ENCODE data around the gene TMEM94. TPM values are rescaled to one million over a fixed set of nuclear protein-coding genes. Genes with fewer than 3 reads are reported as not detected.

Gene TMEM94
- total and polyA plus RNA-seq, 2 of the 8 experiments (the other 6 are each of a cell fraction or from before 2014, with no cell fraction given) = 54.8 to 69.9 TPM

GRCh38 chr17:75492555-75493168, 36.2 kb downstream of the TMEM94 start:
- ChIA-PET CTCF (ENCODE audit: partially characterized antibody) (interaction anchor here (1.0 to 7.3 kb wide), 5 partner anchors 13 to 264 kb away, joined by 3 to 39 read pairs (median 4); partner anchors contain the start of gene SMIM5), POLR2A (ENCODE audit: partially characterized antibody) (interaction anchor here (0.6 to 1.5 kb wide), 3 partner anchors 9 to 619 kb away, joined by 4 to 5 read pairs (median 4); no protein-coding TSS in a partner anchor)
- WGBS, 2 experiments (ENCODE audit: extremely low coverage in 1 of 2, insufficient coverage in 1 of 2, insufficient read length in 1 of 2, insufficient replicate concordance in 2 of 2, low coverage in 1 of 2, low lambda C conversion rate in 2 of 2, missing lambda C conversion rate in 1 of 2) = 90% methylated on average over 23 of the region's 23 CpGs; no CpG with 5 or more reads in 1 of the 2 experiments

More at GRCh38 chr17:75492555-75493168, 36.2 kb downstream of the TMEM94 start:
- H3K56ac ChIP-seq (replicated peaks; ENCODE audit: insufficient read length, low read depth, low read length) = no peak overlapping the region
- H3K14ac ChIP-seq (ENCODE audit: insufficient read length) = no peak overlapping the region
- H3K4ac ChIP-seq (replicated peaks; ENCODE audit: insufficient read length, low read depth, low read length) = no peak overlapping the region
- no peak overlapping the region for H2BK12ac ChIP-seq (ENCODE audit: low read depth, low read length)
- no peak overlapping the region for H3K4me2 ChIP-seq (ENCODE audit: insufficient read depth in 1 of 2, low read depth in 2 of 2, low read length in 2 of 2)
- no peak overlapping the region for H3K27ac ChIP-seq (ENCODE audit: low read depth, low read length)
- H2BK15ac ChIP-seq (ENCODE audit: low read length) = no peak overlapping the region
- no peak for DNase-seq (ENCODE audit: low read depth in 1 of 2, low spot score in 2 of 2)
- no peak overlapping the region for H3K18ac ChIP-seq (ENCODE audit: extremely low read depth, low read length)
- no peak overlapping the region for H4K91ac ChIP-seq (replicated peaks; ENCODE audit: insufficient read length, low read length)
- peaks cover 0 to 8% of the 10 kb centered on the region in 2 experiments for H4K20me1 ChIP-seq (replicated peaks in 1 of 2; ENCODE audit: control insufficient read depth in 1 of 2, insufficient read depth in 2 of 2, low read length in 2 of 2)
- no peak overlapping the region for H2AFZ ChIP-seq (ENCODE audit: low read length)
- no peaks in the 10 kb centered on the region; the same call in 1 of the 2 replicates for H3K79me1 ChIP-seq (ENCODE audit: low read depth, low read length)
- H3K4me1 ChIP-seq (replicated peaks in 1 of 4; ENCODE audit: control insufficient read depth in 3 of 4, insufficient read depth in 4 of 4, low read length in 3 of 4) = no peaks in the 10 kb centered on the region; a peak in 1 of 7 replicates
- H3K4me3 ChIP-seq (ENCODE audit: extremely low read depth in 1 of 4, insufficient read depth in 2 of 4, low read depth in 3 of 4, low read length in 4 of 4) = no peak overlapping the region
- H3K36me3 ChIP-seq (ENCODE audit: control insufficient read depth in 2 of 4, insufficient read depth in 4 of 4, low read length in 3 of 4) = peaks cover 0 to 10% (median 6%) of the 10 kb centered on the region in 4 experiments; a peak in 4 of 8 replicates
- no peak overlapping the region for H2BK120ac ChIP-seq (replicated peaks; ENCODE audit: low read depth, low read length)
- no peaks in the 10 kb centered on the region for H3K79me2 ChIP-seq (ENCODE audit: control insufficient read depth in 1 of 2, insufficient read depth in 2 of 2, low read length in 2 of 2)
- no peak for FAIRE-seq
- no peak overlapping the region for H4K5ac ChIP-seq (ENCODE audit: insufficient read length, low read depth, low read length)
- no peak overlapping the region; the same call in 1 of the 2 replicates for H2BK5ac ChIP-seq (ENCODE audit: low read depth, low read length)
- H3K9ac ChIP-seq (replicated peaks in 1 of 4; ENCODE audit: extremely low read depth in 1 of 4, low read depth in 3 of 4, low read length in 3 of 4) = no peak overlapping the region
- H3K9me3 ChIP-seq (ENCODE audit: insufficient read depth in 2 of 2, low read depth in 1 of 2, low read length in 1 of 2) = no peaks in the 10 kb centered on the region
- no peak overlapping the region for H3K23ac ChIP-seq (ENCODE audit: insufficient read length)
- no peaks in the 10 kb centered on the region for H3K27me3 ChIP-seq (replicated peaks in 1 of 4; ENCODE audit: control insufficient read depth in 3 of 4, extremely low read depth in 1 of 4, insufficient read depth in 3 of 4, low read length in 3 of 4)
- H2AK5ac ChIP-seq (ENCODE audit: low read depth, low read length) = no peak overlapping the region
- no peak overlapping the region for H2BK20ac ChIP-seq (ENCODE audit: low read length)
- no peaks in the 10 kb centered on the region for H3K23me2 ChIP-seq (ENCODE audit: low read depth, low read length)
- TF ChIP-seq SRF (IDR thresholded peaks at IDR 0.05; ENCODE audit: low read depth, low read length) (no peak), SAP30 (IDR thresholded peaks at IDR 0.05; ENCODE audit: insufficient read depth, insufficient replicate concordance, low read length) (no peak), GABPA (IDR thresholded peaks at IDR 0.05; ENCODE audit: borderline replicate concordance, insufficient read depth, low read length) (no peak), SP4 (IDR thresholded peaks at IDR 0.05; ENCODE audit: low read length) (no peak)
- no peak overlapping the region for H4K8ac ChIP-seq (ENCODE audit: extremely low read depth, insufficient read depth, low read length)

Data from H1 (cell line).